Heart right ventricle (tissue), 16 donors: Measurements from ENCODE around the gene SYK. TPM values are rescaled to one million over a fixed set of nuclear protein-coding genes. Genes with fewer than 3 reads are reported as not detected.
"Not testable (repeated sequence)": the region's sequence is repeated elsewhere in the genome, so short reads cannot be mapped to it uniquely, and the experiment has no call there.

Source experiments
- ATAC-seq, 8 donors: fragments of 200-7000 bp; cut with Tn5 transposase; one replicate each; pipeline ENCODE4 v1.9.1; 2020; ENCODE audit warnings: mild to moderate bottlenecking in 8 of 8, moderate library complexity in 8 of 8, moderate number of reproducible peaks in 1 of 8
- DNase-seq, 2 donors: peaks; one replicate each; pipeline ENCODE4 v3.0.0-alpha.2; 2020
- H3K27ac ChIP-seq, 10 donors: fragments of 200-600 bp; sonication (generic) in 2 of 10; one replicate each; pipeline versions ENCODE4 v1.5.0 to v1.8.0; 2020 to 2022; ENCODE audit warnings: mild to moderate bottlenecking in 3 of 10
- H3K27me3 ChIP-seq, 7 donors: fragments of 200-600 bp; one replicate each; pipeline ENCODE4 v1.8.0; 2021 to 2022; ENCODE audit warnings: mild to moderate bottlenecking in 2 of 7
- H3K36me3 ChIP-seq, 9 donors: fragments of 200-600 bp; sonication (generic) in 1 of 9; one replicate each; pipeline versions ENCODE4 v1.5.0 to v1.8.0; 2020 to 2022; ENCODE audit warnings: mild to moderate bottlenecking in 2 of 9
- H3K4me1 ChIP-seq, 9 donors: fragments of 200-600 bp; sonication (generic) in 1 of 9; one replicate each; pipeline versions ENCODE4 v1.5.0 to v1.8.0; 2020 to 2022; ENCODE audit warnings: mild to moderate bottlenecking in 4 of 9
- H3K4me3 ChIP-seq, 10 donors: fragments of 200-600 bp; sonication (generic) in 2 of 10; one replicate each; pipeline versions ENCODE4 v1.5.0 to v1.8.0; 2020 to 2022; ENCODE audit warnings: mild to moderate bottlenecking in 7 of 10, moderate library complexity in 2 of 10
- H3K9me3 ChIP-seq, 11 donors: fragments of 200-600 bp in 10 of 11; sonication (generic) in 2 of 11; one replicate each; pipeline versions ENCODE4 v1.5.0 to v1.8.0; 2013 to 2022; ENCODE audit warnings: mild to moderate bottlenecking in 2 of 11, control low read depth in 1 of 11, moderate library complexity in 1 of 11
- CTCF ChIP-seq, 9 donors: fragments of 200-600 bp; sonication (generic) in 2 of 9; IDR thresholded peaks; one replicate each; pipeline versions ENCODE4 v1.5.0 to v1.8.0; 2021 to 2022; ENCODE audit warnings: antibody characterized with exemption in 9 of 9, mild to moderate bottlenecking in 5 of 9, moderate library complexity in 1 of 9
- WGBS, 2 donors: extraction: QIAGEN DNeasy Blood & Tissue Kit; methylation state at CpG; one replicate each; pipeline ENCODE4 v1.1.7; 2013; ENCODE audit warnings: inconsistent platforms in 1 of 2; 5-methylcytosine and 5-hydroxymethylcytosine counted together
- intact Hi-C, 10 donors: fragments of 100-400 bp; cut with DNase I; formaldehyde crosslinking; loops; one replicate each; pipeline versions ENCODE4 v1.11.1 to v1.14.2; 2022
- polyA plus RNA-seq, 2 donors: library from polyadenylated mRNA; stranded (reverse); fragments of 200-250 nt; gene quantifications; one replicate each; pipeline ENCODE4 v1.2.3, GENCODE V29; 2013
- total RNA-seq, 10 donors: library from RNA; stranded (reverse); fragmentation: NEBNext Ultra II Directional in 3 of 10; extraction: Animal tissue kit (Norgen Biotek cat#: 25700) in 3 of 10; gene quantifications; one replicate each; pipeline versions ENCODE4 v1.2.1 to v1.2.4, GENCODE V29; 2021 to 2023
- donor health status: Arrhythmogenic right ventricular cardiomyopathy.
- donor health status: ischemic (EF 13 %, LVEDD 7.1; RV severe dilation, severe dysfunction).
- donor health status: healthy with polysubstance abuse.
- donor health status: DM: no; HTN: yes; CAD: no.
- donor health status: DM: no; HTN: no; CAD: no.
- donor health status: ischemic (EF 25% LVEDD 6.9; RV normal size, moderate dysfunction).
- donor health status: ischemic (EF 25% LVEDD 5.7; RV mildly dilated, moderate dysfunction).
- donor health status: healthy.
- donor health status: DM: yes; HTN: yes; CAD: no.
- donor health status: Ischemic cardiomyopathy.
- donor health status: ischemic (EF 35%, LVEDD 5.7; RV mildly dilated, moderate dysfunction).
- donor health status: nonischemic (EF 11% LVEDD 7.7; RV severe dilation, severe dysfunction).
- donor health status: DM: yes; HTN: yes; CAD: no.
- donor health status: PGD.
- donor health status: ischemic (EF 29% LVEDD 5.4; RV normal size, mild dysfunction).
- donor health status: nonischemic (EF 23%, LVEDD 6.1; RV moderate dilation, normal function).

SYK gene
- total and polyA plus RNA-seq, 12 donors: 0.96 to 26.1 (median 2.3) TPM

- Histone ChIP-seq H3K27ac (no peak overlapping the region), H3K9me3 (peaks cover 0 to 5% (median 0%) of the 10 kb centered on the region in 11 donors), H3K4me1 (peaks cover 0 to 15% (median 0%) of the 10 kb centered on the region in 9 donors), H3K27me3 (peaks cover 0 to 7% (median 4%) of the 10 kb centered on the region in 7 donors), H3K36me3 (no peaks in the 10 kb centered on the region), H3K4me3 (no peak overlapping the region)
- TF ChIP-seq CTCF (IDR thresholded peaks at IDR 0.05): no peak
- DNase-seq (no peak), ATAC-seq (no peak)
- 92 to 94% methylated on average over 2 of the region's 2 CpGs for WGBS, 2 donors
- intact Hi-C loops: loop anchor here in 1 of 10 donors (10.0 kb wide), 1 partner anchor 634 kb away; no protein-coding TSS in a partner anchor
Observed at GRCh38 chr9:90778746-90779145, 22.9 kb upstream of the SYK start.

- no peaks in the 10 kb centered on the region for H3K36me3 ChIP-seq
- DNase-seq (no peak), ATAC-seq (no peak)
- no peaks in the 10 kb centered on the region for H3K9me3 ChIP-seq
- H3K27me3 ChIP-seq: peaks cover 0 to 19% (median 0%) of the 10 kb centered on the region in 7 donors
- WGBS, 2 donors: 38 to 43% methylated on average over 3 of the region's 3 CpGs
- H3K27ac ChIP-seq: no peak overlapping the region
- H3K4me1 ChIP-seq: peaks cover 0 to 2% (median 0%) of the 10 kb centered on the region in 9 donors
- no peak for TF ChIP-seq CTCF (IDR thresholded peaks at IDR 0.05)
- intact Hi-C loops: no loop called here
- H3K4me3 ChIP-seq: no peak overlapping the region
Observed at GRCh38 chr9:90783552-90783951, 18.1 kb upstream of the SYK start.

GRCh38 chr9:90783964-90784363, 17.7 kb upstream of the SYK start:
- 64 to 66% methylated on average over 8 of the region's 8 CpGs for WGBS, 2 donors
- H3K36me3 ChIP-seq: no peaks in the 10 kb centered on the region
- intact Hi-C loops: no loop called here

GRCh38 chr9:90787771-90788460, 13.7 kb upstream of the SYK start:
- DNase-seq (no peak), ATAC-seq (no peak)
- 59 to 64% methylated on average over 4 of the region's 4 CpGs for WGBS, 2 donors
- Histone ChIP-seq H3K9me3 (no peaks in the 10 kb centered on the region), H3K27ac (no peak overlapping the region), H3K4me3 (no peak overlapping the region), H3K36me3 (no peaks in the 10 kb centered on the region), H3K27me3 (peaks cover 0 to 25% (median 5%) of the 10 kb centered on the region in 7 donors), H3K4me1 (peaks cover 0 to 2% (median 0%) of the 10 kb centered on the region in 9 donors)
- intact Hi-C loops: no loop called here
- no peak for TF ChIP-seq CTCF (IDR thresholded peaks at IDR 0.05)

More at GRCh38 chr9:90783964-90784363, 17.7 kb upstream of the SYK start:
- ATAC-seq (no peak), DNase-seq (no peak)
- Histone ChIP-seq H3K4me1 (peaks cover 0 to 2% (median 0%) of the 10 kb centered on the region in 9 donors), H3K27ac (no peak overlapping the region), H3K4me3 (no peak overlapping the region), H3K27me3 (peaks cover 0 to 23% (median 0%) of the 10 kb centered on the region in 7 donors), H3K9me3 (no peaks in the 10 kb centered on the region)
- no peak for TF ChIP-seq CTCF (IDR thresholded peaks at IDR 0.05)

- ATAC-seq: not testable (repeated sequence)
- 73 to 92% methylated on average over 1 of the region's 1 CpG for WGBS, 2 donors
Observed at GRCh38 chr9:90788527-90788926, 13.1 kb upstream of the SYK start.

More at GRCh38 chr9:90788527-90788926, 13.1 kb upstream of the SYK start:
- intact Hi-C loops, H3K4me1 ChIP-seq, H3K9me3 ChIP-seq, DNase-seq, H3K27ac ChIP-seq, H3K4me3 ChIP-seq, H3K36me3 ChIP-seq: not testable (repeated sequence)
- H3K27me3 ChIP-seq: peaks cover 0 to 25% (median 5%) of the 10 kb centered on the region in 7 donors
